IMR-90 (cell line): ENCODE measurements around the gene CDV3.

ENCODE experiments used
- BHLHE40 ChIP-seq: fragments of 150-350 bp; IDR thresholded peaks from 2 replicates; pipeline ENCODE4 v1.6.1; 2016; ENCODE audit warnings: mild to moderate bottlenecking, low read depth, low read length
- TF ChIP-seq, protein P1 (sequence below): conservative IDR thresholded peaks from 2 replicates; pipeline ENCODE4 v1.5.1; 2012; ENCODE audit warnings: mild to moderate bottlenecking, low read depth, low read length, improper control_type of control experiment

DNA sequence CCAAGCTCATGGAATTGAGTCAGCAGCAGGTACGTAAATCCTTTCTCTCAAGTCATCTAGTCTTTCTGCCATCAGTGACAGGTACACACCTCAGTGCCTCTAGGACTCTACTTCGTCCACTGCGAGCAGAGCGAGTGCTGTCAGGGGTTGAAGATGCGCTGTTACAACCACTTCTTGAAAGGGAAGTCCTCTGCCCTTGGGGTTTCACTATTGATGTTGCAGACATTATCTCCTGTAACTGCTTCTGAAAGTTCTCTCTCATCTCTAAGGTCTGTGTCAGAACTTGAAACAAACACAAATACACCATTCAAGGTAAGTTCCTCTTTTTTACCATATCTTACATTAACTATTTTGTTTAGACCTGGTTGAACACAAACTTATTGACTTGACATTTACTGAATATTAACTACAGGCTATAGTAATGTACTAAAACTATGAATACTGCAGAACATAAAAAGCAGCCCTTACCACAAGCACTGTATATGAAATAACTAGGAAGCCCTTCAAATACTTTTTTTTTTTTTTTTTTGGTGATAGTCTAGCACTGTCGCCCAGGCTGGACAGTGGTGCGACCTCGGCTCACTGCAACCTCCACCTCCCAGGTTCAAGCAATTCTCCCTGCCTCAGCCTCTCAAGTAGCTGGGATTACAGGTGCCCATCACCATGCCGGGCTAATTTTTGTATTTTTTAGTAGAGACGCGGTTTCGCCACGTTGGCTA, 46.7 kb downstream of the CDV3 start:
- TF ChIP-seq, protein P1, sequence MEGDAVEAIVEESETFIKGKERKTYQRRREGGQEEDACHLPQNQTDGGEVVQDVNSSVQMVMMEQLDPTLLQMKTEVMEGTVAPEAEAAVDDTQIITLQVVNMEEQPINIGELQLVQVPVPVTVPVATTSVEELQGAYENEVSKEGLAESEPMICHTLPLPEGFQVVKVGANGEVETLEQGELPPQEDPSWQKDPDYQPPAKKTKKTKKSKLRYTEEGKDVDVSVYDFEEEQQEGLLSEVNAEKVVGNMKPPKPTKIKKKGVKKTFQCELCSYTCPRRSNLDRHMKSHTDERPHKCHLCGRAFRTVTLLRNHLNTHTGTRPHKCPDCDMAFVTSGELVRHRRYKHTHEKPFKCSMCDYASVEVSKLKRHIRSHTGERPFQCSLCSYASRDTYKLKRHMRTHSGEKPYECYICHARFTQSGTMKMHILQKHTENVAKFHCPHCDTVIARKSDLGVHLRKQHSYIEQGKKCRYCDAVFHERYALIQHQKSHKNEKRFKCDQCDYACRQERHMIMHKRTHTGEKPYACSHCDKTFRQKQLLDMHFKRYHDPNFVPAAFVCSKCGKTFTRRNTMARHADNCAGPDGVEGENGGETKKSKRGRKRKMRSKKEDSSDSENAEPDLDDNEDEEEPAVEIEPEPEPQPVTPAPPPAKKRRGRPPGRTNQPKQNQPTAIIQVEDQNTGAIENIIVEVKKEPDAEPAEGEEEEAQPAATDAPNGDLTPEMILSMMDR, result no peak
- TF ChIP-seq BHLHE40, result no peak
